ENCODE results near the gene HIF3A. TPM values are rescaled to one million over a fixed set of nuclear protein-coding genes. Genes with fewer than 3 reads are reported as not detected.

The HIF3A gene
- total RNA-seq, 4 donors from 2014 or later: 98.2 to 268 (median 160) TPM

GRCh38 chr19:46288896-46289588, 7.8 kb upstream of the HIF3A start:
- peaks cover 0 to 11% (median 5%) of the 10 kb centered on the region in 4 donors for H3K9me3 ChIP-seq
- 50% methylated on average over 6 of the region's 6 CpGs for WGBS
- no peaks in the 10 kb centered on the region for H3K27me3 ChIP-seq
- H3K36me3 ChIP-seq: no peaks in the 10 kb centered on the region
- DNase-seq (ENCODE audit: extremely low spot score): no peak
- no peak overlapping the region for H3K4me3 ChIP-seq
- intact Hi-C loops (cut with DNase I): loop anchor here (10.0 kb wide), 1 partner anchor 56 kb away; the partner anchor contains the start of gene PPP5C
- TF ChIP-seq CTCF (IDR thresholded peaks at IDR 0.05) (no peak), POLR2A (IDR thresholded peaks at IDR 0.05; ENCODE audit: low read depth) (no peak), POLR2AphosphoS5 (IDR thresholded peaks at IDR 0.05) (peak; percentile 56 to 60)
- peak overlapping the region; percentile 65 to 77 (median 68) for H3K27ac ChIP-seq (replicated peaks in 1 of 4)
- peaks cover 4 to 21% (median 9%) of the 10 kb centered on the region in 4 donors for H3K4me1 ChIP-seq

GRCh38 chr19:46289724-46290619, 6.9 kb upstream of the HIF3A start:
- Histone ChIP-seq H3K36me3 (no peaks in the 10 kb centered on the region), H3K27ac (replicated peaks in 1 of 4) (peak overlapping the region; percentile 65 to 77 (median 68)), H3K9me3 (peaks cover 0 to 11% (median 5%) of the 10 kb centered on the region in 4 donors), H3K27me3 (no peaks in the 10 kb centered on the region), H3K4me1 (peaks cover 4 to 12% (median 9%) of the 10 kb centered on the region in 4 donors), H3K4me3 (no peak overlapping the region)
- intact Hi-C loops (cut with DNase I): loop anchor here (10.0 kb wide), 1 partner anchor 55 kb away; the partner anchor contains the start of gene PPP5C
- no peak for TF ChIP-seq POLR2AphosphoS5 (IDR thresholded peaks at IDR 0.05)
- no peak for TF ChIP-seq EP300 (IDR thresholded peaks at IDR 0.05)
- TF ChIP-seq CTCF (IDR thresholded peaks at IDR 0.05): no peak
- no peak for TF ChIP-seq POLR2A (IDR thresholded peaks at IDR 0.05; ENCODE audit: low read depth)
- 82% methylated on average over 4 of the region's 4 CpGs for WGBS
- DNase-seq (ENCODE audit: extremely low spot score): no peak

DNA sequence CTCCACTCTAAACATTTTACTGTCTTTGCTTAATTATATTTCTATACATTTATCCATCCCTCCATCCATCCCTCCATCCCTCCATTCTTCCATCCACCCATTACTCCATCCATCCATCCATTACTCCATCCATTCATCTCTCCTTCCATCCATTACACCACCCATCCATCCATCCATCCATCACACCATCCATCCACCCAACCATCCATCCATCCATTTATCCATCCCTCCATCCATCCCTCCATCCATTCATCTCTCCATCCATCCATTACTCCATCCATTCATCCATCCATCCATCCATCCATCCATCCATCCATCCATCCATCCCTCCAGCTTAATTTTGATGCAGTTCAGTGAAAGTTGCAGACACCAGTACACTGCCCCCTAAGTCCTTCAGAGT, 5.0 kb upstream of the HIF3A start:
- no peaks in the 10 kb centered on the region for H3K27me3 ChIP-seq
- H3K36me3 ChIP-seq: no peaks in the 10 kb centered on the region
- peaks cover 0 to 11% (median 5%) of the 10 kb centered on the region in 4 donors for H3K9me3 ChIP-seq
- no peak for DNase-seq (ENCODE audit: extremely low spot score)
- intact Hi-C loops (cut with DNase I): no loop called here
- H3K27ac ChIP-seq (replicated peaks in 1 of 4): no peak overlapping the region
- no peak overlapping the region for H3K4me3 ChIP-seq
- TF ChIP-seq POLR2A (IDR thresholded peaks at IDR 0.05; ENCODE audit: low read depth) (no peak), EP300 (IDR thresholded peaks at IDR 0.05) (no peak), CTCF (IDR thresholded peaks at IDR 0.05) (no peak), POLR2AphosphoS5 (IDR thresholded peaks at IDR 0.05) (no peak)
- H3K4me1 ChIP-seq: peaks cover 8 to 24% (median 17%) of the 10 kb centered on the region in 4 donors

DNA sequence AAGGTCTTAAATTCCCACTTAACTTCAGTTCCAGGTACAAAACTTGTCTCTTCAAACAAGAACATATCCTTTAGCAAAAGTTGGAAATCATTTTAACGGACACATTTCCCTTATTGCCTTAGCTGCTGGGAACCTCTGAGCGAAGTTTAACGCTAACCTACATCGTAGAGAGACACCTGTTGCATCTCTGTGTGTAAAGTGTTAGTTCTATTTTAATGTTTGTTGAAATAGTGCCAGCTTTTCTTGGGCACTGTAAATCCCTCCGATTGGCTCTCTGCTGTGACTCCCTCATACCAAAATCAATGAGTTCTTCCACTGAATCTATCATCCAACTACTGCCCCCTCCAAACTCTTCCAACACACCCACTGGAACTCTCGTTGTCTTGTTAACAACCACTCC, 2.3 kb upstream of the HIF3A start:
- TF ChIP-seq EP300 (IDR thresholded peaks at IDR 0.05) (no peak), CTCF (IDR thresholded peaks at IDR 0.05) (no peak), POLR2A (IDR thresholded peaks at IDR 0.05; ENCODE audit: low read depth) (no peak), POLR2AphosphoS5 (IDR thresholded peaks at IDR 0.05) (no peak)
- intact Hi-C loops (cut with DNase I): no loop called here
- 82% methylated on average over 6 of the region's 6 CpGs for WGBS

More for the DNA sequence above, 2.3 kb upstream of the HIF3A start:
- Histone ChIP-seq H3K4me1 (peaks cover 23 to 40% (median 34%) of the 10 kb centered on the region in 4 donors), H3K36me3 (no peaks in the 10 kb centered on the region), H3K4me3 (no peak overlapping the region), H3K27ac (replicated peaks in 1 of 4) (no peak overlapping the region), H3K9me3 (peaks cover 0 to 11% (median 5%) of the 10 kb centered on the region in 4 donors), H3K27me3 (no peaks in the 10 kb centered on the region)
- DNase-seq (ENCODE audit: extremely low spot score): no peak
